Hepatocyte (in vitro differentiated cells): ENCODE measurements around the gene TXLNG. TPM values are rescaled to one million over a fixed set of nuclear protein-coding genes. Genes with fewer than 3 reads are reported as not detected.

Source experiments
- DNase-seq: peaks from one replicate; pipeline ENCODE4 v3.0.0-alpha.2; 2016; ENCODE audit warnings: low spot score
- H2AFZ ChIP-seq: fragments of 200-600 bp; sonication (generic); 2 replicates; pipeline ENCODE4 v1.6.0; 2016; ENCODE audit warnings: antibody characterized with exemption, mild to moderate bottlenecking
- H3K27ac ChIP-seq: fragments of 200-600 bp; sonication (generic); 2 replicates; pipeline ENCODE4 v1.5.1; 2016; ENCODE audit warnings: mild to moderate bottlenecking
- H3K27me3 ChIP-seq: fragments of 200-600 bp; sonication (generic); 2 replicates; pipeline ENCODE4 v1.6.1; 2016
- H3K36me3 ChIP-seq: fragments of 200-600 bp; sonication (generic); replicated peaks from 2 replicates; pipeline ENCODE4 v1.5.1; 2016; ENCODE audit warnings: low read depth; ENCODE audit not compliant: insufficient read depth
- H3K4me1 ChIP-seq: fragments of 200-600 bp; sonication (generic); 2 replicates; pipeline ENCODE4 v1.5.1; 2016; ENCODE audit warnings: mild to moderate bottlenecking, moderate library complexity; ENCODE audit not compliant: insufficient read depth
- H3K4me2 ChIP-seq: fragments of 200-600 bp; sonication (generic); 2 replicates; pipeline ENCODE4 v1.6.0; 2016
- H3K4me3 ChIP-seq: fragments of 200-600 bp; sonication (generic); 2 replicates; pipeline ENCODE4 v1.5.1; 2016; ENCODE audit warnings: mild to moderate bottlenecking
- H3K79me2 ChIP-seq: fragments of 200-600 bp; sonication (generic); 2 replicates; pipeline ENCODE4 v1.6.0; 2017; ENCODE audit warnings: mild to moderate bottlenecking
- H3K9me2 ChIP-seq: fragments of 200-600 bp; sonication (generic); replicated peaks from 2 replicates; pipeline ENCODE4 v1.6.0; 2017; ENCODE audit warnings: mild to moderate bottlenecking; ENCODE audit not compliant: insufficient read depth
- H3K9me3 ChIP-seq: fragments of 200-600 bp; sonication (generic); 2 replicates; pipeline ENCODE4 v1.5.1; 2016; ENCODE audit warnings: low read depth, mild to moderate bottlenecking
- H4K20me1 ChIP-seq: fragments of 200-600 bp; sonication (generic); 2 replicates; pipeline ENCODE4 v1.6.0; 2016; ENCODE audit warnings: mild to moderate bottlenecking; ENCODE audit not compliant: insufficient read depth, poor library complexity, severe bottlenecking
- CTCF ChIP-seq: fragments of 200-600 bp; sonication (generic); IDR thresholded peaks from 2 replicates; pipeline ENCODE4 v1.5.1; 2016; ENCODE audit warnings: antibody characterized with exemption, mild to moderate bottlenecking; ENCODE audit not compliant: poor library complexity
- EZH2 ChIP-seq: fragments of 200-600 bp; sonication (generic); IDR thresholded peaks from 2 replicates; pipeline ENCODE4 v1.6.1; 2016; ENCODE audit warnings: antibody characterized with exemption, mild to moderate bottlenecking, borderline replicate concordance
- EZH2phosphoT487 ChIP-seq: fragments of 200-600 bp; sonication (generic); IDR thresholded peaks from one replicate; pipeline ENCODE4 v1.6.1; 2018; ENCODE audit warnings: antibody characterized with exemption, mild to moderate bottlenecking, low read depth, moderate library complexity; ENCODE audit not compliant: unreplicated experiment, severe bottlenecking
- whole genome bisulfite sequencing: methylation state at CpG from one replicate; pipeline ENCODE4 v1.1.6; 2016; ENCODE audit warnings: low lambda C conversion rate; ENCODE audit errors: missing lambda C conversion rate; 5-methylcytosine and 5-hydroxymethylcytosine counted together
- polyA plus RNA-seq: library from polyadenylated mRNA; unstranded; fragments of >200 nt; fragmentation: Nextera tagmentation; extraction: Ambion mirVana; gene quantifications from 2 replicates; pipeline ENCODE4 v1.2.1, GENCODE V29; 2016
- total RNA-seq: library from RNA; depleted of rRNA; stranded (reverse); fragments of >200 nt; gene quantifications from 2 replicates; pipeline ENCODE4 v1.2.3, GENCODE V29; 2014

TXLNG gene
- total and polyA plus RNA-seq, 2 experiments from 2014 or later = 9.7 to 23.4 TPM

- H3K79me2 ChIP-seq = no peaks in the 10 kb centered on the region
- H3K9me2 ChIP-seq = no peaks in the 10 kb centered on the region
- TF ChIP-seq EZH2phosphoT487 = no peak
- no peak for TF ChIP-seq CTCF
- no peak for TF ChIP-seq EZH2
- WGBS = 25% methylated on average over 7 of the region's 7 CpGs
- peaks cover 8% of the 10 kb centered on the region for H3K27me3 ChIP-seq
- DNase-seq = peak; percentile 47
- H3K4me1 ChIP-seq = no peaks in the 10 kb centered on the region
- no peaks in the 10 kb centered on the region for H3K9me3 ChIP-seq
- H3K4me3 ChIP-seq = peak overlapping the region; percentile 23
- no peaks in the 10 kb centered on the region for H3K36me3 ChIP-seq
- no peaks in the 10 kb centered on the region for H4K20me1 ChIP-seq
- H3K4me2 ChIP-seq = peak overlapping the region; percentile 79
- H3K27ac ChIP-seq = peak overlapping the region; percentile 34
- H2AFZ ChIP-seq = peak overlapping the region; percentile 80
Observed at GRCh38 chrX:16882169-16882568, 95.9 kb downstream of the TXLNG start.

DNA sequence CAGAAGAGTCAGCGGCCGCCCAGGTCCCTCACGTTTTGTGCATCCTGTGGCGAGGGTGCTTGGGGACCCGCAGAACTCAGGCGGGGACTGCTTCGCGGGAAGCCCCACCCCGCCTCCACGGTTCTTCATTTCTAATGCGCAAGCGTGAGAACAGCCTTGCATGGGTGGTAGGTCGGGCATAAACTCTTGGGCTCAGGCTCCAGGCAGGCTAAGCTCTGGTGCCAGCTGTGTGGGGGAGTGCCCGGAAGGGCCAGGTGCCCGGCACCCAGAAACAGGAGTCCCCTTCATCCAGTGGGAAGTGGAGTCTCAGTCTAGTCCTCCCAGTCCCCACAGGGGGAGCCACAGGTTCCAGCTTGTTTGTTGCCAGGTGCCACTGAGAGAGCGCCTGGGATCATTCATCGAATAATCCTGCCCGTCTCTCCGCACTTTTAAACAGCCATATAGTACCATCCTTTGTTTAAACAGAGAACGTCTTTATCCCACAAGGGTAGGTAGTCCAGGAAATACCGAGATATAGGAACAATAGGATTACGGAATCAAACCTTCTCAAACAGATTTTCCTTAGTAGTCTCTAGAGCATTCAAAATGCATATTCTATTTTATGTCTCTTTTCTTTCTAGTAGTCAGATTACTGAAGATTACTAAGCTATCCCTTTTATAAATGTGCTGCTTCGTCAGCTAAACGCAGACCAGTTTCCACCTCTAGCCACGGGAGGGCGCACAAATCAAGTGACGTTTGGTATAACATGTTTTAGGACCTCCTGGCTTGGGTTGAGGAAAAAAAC lies 96.6 kb downstream of the TXLNG start:
- H3K27me3 ChIP-seq = peaks cover 8% of the 10 kb centered on the region
- peak overlapping the region; percentile 23 for H3K4me3 ChIP-seq
- peak overlapping the region; percentile 79 for H3K4me2 ChIP-seq
- H3K9me2 ChIP-seq = no peaks in the 10 kb centered on the region
- WGBS = 2% methylated on average over 27 of the region's 27 CpGs
- H3K9me3 ChIP-seq = no peaks in the 10 kb centered on the region
- H2AFZ ChIP-seq = peak overlapping the region; percentile 80
- H3K79me2 ChIP-seq = no peaks in the 10 kb centered on the region
- no peaks in the 10 kb centered on the region for H3K36me3 ChIP-seq
- no peaks in the 10 kb centered on the region for H3K4me1 ChIP-seq
- peak; percentile 83 for TF ChIP-seq CTCF
- TF ChIP-seq EZH2 = no peak
- no peaks in the 10 kb centered on the region for H4K20me1 ChIP-seq
- peak; percentile 85 for DNase-seq
- peak overlapping the region; percentile 34 for H3K27ac ChIP-seq

- DNase-seq = no peak
- no peaks in the 10 kb centered on the region for H3K9me2 ChIP-seq
- H4K20me1 ChIP-seq = no peaks in the 10 kb centered on the region
- peak overlapping the region; percentile 79 for H3K4me2 ChIP-seq
- peaks cover 5% of the 10 kb centered on the region for H3K27me3 ChIP-seq
- no peaks in the 10 kb centered on the region for H3K36me3 ChIP-seq
- TF ChIP-seq CTCF (no peak), EZH2 (no peak)
- no peak overlapping the region for H3K27ac ChIP-seq
- H3K4me1 ChIP-seq = no peaks in the 10 kb centered on the region
- H3K79me2 ChIP-seq = no peaks in the 10 kb centered on the region
- no peaks in the 10 kb centered on the region for H3K9me3 ChIP-seq
- no peak overlapping the region for H3K4me3 ChIP-seq
- H2AFZ ChIP-seq = no peak overlapping the region
- 50% methylated on average over 3 of the region's 3 CpGs for WGBS
Observed at GRCh38 chrX:16883487-16883804, 97.2 kb downstream of the TXLNG start.

GRCh38 chrX:16885628-16886027 lies 99.4 kb downstream of the TXLNG start:
- Histone ChIP-seq H3K4me1 (no peaks in the 10 kb centered on the region), H3K36me3 (no peaks in the 10 kb centered on the region), H3K9me2 (no peaks in the 10 kb centered on the region), H3K4me2 (no peak overlapping the region), H3K9me3 (no peaks in the 10 kb centered on the region), H3K79me2 (no peaks in the 10 kb centered on the region), H3K4me3 (no peak overlapping the region), H4K20me1 (no peaks in the 10 kb centered on the region), H2AFZ (no peak overlapping the region), H3K27ac (no peak overlapping the region), H3K27me3 (no peaks in the 10 kb centered on the region)
- WGBS = 89% methylated on average over 1 of the region's 1 CpG
- DNase-seq = no peak
- TF ChIP-seq EZH2 = no peak
- TF ChIP-seq CTCF = no peak
- TF ChIP-seq EZH2phosphoT487 = no peak
